Measurements from ENCODE around the gene MARF1.

Gene MARF1

DNA sequence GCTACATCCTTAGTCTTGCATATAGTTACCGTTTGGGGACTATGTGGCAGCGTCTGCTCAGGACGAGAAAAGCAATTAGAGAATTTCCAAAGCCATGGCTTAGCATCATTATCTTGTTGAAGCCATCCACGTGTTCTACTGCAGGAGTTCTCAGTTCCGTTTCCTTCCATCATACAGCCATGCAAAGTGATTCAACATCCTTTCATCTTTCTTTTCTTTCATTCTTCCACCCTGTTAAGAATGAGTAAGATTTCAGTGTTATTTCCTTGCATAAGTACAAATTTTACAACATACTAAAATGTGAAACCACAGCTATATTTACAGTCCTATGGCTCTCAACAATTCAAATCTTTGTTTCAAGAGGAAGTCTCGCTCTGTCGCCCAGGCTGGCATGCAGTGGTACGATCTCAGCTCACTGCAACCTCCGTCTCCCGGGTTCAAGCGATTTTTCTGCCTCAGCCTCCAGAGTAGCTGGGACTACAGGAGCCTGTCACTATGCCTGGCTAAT is 3.8 kb downstream of the MARF1 start:
- peaks cover 46 to 53% (median 48%) of the 10 kb centered on the region in 3 donors for H3K36me3 ChIP-seq
- TF ChIP-seq, protein P1, sequence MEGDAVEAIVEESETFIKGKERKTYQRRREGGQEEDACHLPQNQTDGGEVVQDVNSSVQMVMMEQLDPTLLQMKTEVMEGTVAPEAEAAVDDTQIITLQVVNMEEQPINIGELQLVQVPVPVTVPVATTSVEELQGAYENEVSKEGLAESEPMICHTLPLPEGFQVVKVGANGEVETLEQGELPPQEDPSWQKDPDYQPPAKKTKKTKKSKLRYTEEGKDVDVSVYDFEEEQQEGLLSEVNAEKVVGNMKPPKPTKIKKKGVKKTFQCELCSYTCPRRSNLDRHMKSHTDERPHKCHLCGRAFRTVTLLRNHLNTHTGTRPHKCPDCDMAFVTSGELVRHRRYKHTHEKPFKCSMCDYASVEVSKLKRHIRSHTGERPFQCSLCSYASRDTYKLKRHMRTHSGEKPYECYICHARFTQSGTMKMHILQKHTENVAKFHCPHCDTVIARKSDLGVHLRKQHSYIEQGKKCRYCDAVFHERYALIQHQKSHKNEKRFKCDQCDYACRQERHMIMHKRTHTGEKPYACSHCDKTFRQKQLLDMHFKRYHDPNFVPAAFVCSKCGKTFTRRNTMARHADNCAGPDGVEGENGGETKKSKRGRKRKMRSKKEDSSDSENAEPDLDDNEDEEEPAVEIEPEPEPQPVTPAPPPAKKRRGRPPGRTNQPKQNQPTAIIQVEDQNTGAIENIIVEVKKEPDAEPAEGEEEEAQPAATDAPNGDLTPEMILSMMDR (IDR thresholded peaks at IDR 0.05), result no peak
- H3K4me1 ChIP-seq, result peaks cover 0 to 27% (median 17%) of the 10 kb centered on the region in 4 donors
- no peak overlapping the region for H3K27ac ChIP-seq
- no peak for DNase-seq
- no peaks in the 10 kb centered on the region for H3K27me3 ChIP-seq
- no peaks in the 10 kb centered on the region for H3K9me3 ChIP-seq
- intact Hi-C loops (cut with DNase I; ENCODE audit: low total_unique reads), result no loop called here
- no peak overlapping the region for H3K4me3 ChIP-seq

DNA sequence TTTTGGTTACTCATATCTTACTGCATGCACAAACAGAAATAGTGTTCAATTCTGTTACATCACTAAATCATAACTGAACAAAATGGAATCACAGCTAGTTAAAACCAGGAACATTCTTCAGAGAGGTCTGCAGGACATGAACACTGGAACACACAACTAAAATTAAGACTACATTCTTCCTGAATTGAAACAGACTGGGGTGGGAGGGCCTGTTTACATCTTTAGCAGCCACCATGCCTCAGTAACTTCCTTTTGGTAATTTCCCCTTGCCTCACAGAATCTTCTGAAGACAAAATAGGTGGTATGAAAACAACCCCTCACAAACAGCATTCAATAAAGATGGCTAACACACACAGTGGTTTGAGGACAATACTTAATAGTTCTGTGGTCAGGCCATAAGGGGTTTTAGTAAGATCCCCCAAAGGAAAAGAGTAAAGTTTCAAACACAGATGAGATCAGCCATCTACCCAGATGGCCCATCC is 6.5 kb downstream of the MARF1 start:
- intact Hi-C loops (cut with DNase I; ENCODE audit: low total_unique reads), result no loop called here

DNA sequence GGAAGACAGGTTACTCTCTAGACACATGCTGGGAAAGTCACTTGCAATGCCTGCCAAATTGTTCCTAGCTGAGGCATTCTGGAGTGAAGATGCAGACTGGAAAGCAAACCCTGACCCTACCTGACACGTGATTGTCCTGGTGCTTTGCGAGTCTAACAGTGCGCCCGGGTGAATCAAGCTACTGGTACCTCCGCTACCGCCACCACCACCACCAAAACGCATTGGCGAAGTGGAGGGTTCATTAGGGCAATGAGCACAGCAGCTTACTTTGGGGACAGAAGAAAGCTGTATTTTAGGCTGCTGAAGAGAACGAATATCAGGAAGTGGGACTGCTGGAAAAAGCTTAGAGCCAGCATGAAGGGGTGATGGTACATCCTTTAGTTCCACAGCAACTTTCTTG is 7.0 kb downstream of the MARF1 start:
- intact Hi-C loops (cut with DNase I; ENCODE audit: low total_unique reads), result no loop called here
- no peak for DNase-seq
- H3K9me3 ChIP-seq, result no peaks in the 10 kb centered on the region
- peaks cover 0 to 14% (median 4%) of the 10 kb centered on the region in 4 donors for H3K4me1 ChIP-seq
- TF ChIP-seq, protein P1 (IDR thresholded peaks at IDR 0.05), result no peak
- H3K27me3 ChIP-seq, result no peaks in the 10 kb centered on the region
- H3K36me3 ChIP-seq, result peaks cover 74 to 85% (median 79%) of the 10 kb centered on the region in 3 donors
- no peak overlapping the region for H3K4me3 ChIP-seq
- H3K27ac ChIP-seq, result no peak overlapping the region

More for the DNA sequence above, 6.5 kb downstream of the MARF1 start:
- Histone ChIP-seq H3K9me3 (no peaks in the 10 kb centered on the region), H3K4me3 (no peak overlapping the region), H3K36me3 (peaks cover 69 to 80% (median 74%) of the 10 kb centered on the region in 3 donors), H3K27ac (no peak overlapping the region), H3K4me1 (peaks cover 0 to 18% (median 6%) of the 10 kb centered on the region in 4 donors), H3K27me3 (no peaks in the 10 kb centered on the region)
- TF ChIP-seq, protein P1 (IDR thresholded peaks at IDR 0.05), result no peak
- DNase-seq, result no peak

DNA sequence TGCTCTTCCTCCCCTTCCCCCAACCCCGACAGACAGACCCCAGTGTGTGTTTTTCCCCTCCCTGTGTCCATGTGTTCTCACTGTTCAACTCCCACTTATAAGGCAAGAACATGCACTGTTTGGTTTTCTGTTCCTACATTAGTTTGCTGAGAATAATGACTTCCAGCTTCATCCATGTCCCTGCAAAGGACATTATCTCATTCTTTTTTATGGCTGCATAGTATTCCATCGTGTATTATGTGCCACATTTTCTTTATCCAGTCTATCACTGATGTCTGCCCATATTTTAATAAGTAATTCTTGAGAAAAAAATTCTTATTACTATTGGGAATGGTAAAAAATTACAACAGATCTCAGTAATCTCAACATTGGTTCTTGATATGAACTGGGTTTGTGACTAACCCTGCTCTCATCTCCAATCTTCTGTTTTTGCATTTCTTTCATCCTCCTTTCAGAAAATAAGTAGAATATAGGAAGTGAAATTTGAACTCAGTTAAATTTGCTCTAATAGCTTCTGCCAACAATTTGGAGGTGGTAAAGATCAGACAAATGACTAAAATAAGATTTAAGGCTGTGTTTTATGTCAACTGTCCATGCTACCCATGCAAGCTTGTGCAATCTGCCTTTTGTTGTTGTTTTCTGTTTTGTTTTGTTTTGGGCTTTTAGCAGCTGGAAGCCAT is 11.1 kb downstream of the MARF1 start:
- intact Hi-C loops (cut with DNase I; ENCODE audit: low total_unique reads), result no loop called here
- Histone ChIP-seq H3K4me3 (no peak overlapping the region), H3K27ac (no peak overlapping the region), H3K27me3 (no peaks in the 10 kb centered on the region), H3K9me3 (no peaks in the 10 kb centered on the region), H3K4me1 (peaks cover 0 to 4% (median 0%) of the 10 kb centered on the region in 4 donors), H3K36me3 (peaks cover 67 to 95% (median 73%) of the 10 kb centered on the region in 3 donors)
- DNase-seq, result no peak
- TF ChIP-seq, protein P1 (IDR thresholded peaks at IDR 0.05), result no peak

DNA sequence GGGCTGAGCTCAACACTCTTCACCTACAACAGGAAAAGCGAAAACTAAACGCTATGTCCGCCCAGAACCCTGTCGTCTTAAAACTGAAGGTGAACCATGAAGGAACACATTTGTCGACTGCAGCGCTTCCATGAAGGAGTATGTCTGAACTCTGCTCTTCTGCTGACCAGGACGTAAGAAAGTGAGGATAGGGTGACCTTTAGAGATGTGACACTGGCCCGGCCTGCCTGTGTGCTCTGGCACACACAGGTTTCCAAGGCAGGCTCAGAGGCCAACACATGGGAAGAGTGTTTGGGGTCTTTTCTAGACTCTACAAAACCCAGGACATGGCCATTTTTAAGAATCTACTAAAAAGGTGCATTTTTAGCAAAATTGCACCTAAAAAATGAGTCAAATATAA is 21.1 kb downstream of the MARF1 start:
- TF ChIP-seq, protein P1 (IDR thresholded peaks at IDR 0.05), result no peak
- H3K27me3 ChIP-seq, result no peaks in the 10 kb centered on the region
- DNase-seq, result no peak
- no peaks in the 10 kb centered on the region for H3K9me3 ChIP-seq
- intact Hi-C loops (cut with DNase I; ENCODE audit: low total_unique reads), result no loop called here
- H3K36me3 ChIP-seq, result peaks cover 66 to 91% (median 84%) of the 10 kb centered on the region in 3 donors
- H3K4me3 ChIP-seq, result no peak overlapping the region
- H3K4me1 ChIP-seq, result peaks cover 0 to 16% (median 0%) of the 10 kb centered on the region in 4 donors
- H3K27ac ChIP-seq, result no peak overlapping the region

Data from tibial artery (tissue), 4 donors.